Activated B cell treated with CpG ODN at 0.5 μM for 24 hours (primary cell): ENCODE data around the gene MCC. TPM values are rescaled to one million over a fixed set of nuclear protein-coding genes. Genes with fewer than 3 reads are reported as not detected.

Source experiments
- ATAC-seq: fragments of 200-7000 bp; cut with Tn5 transposase; one replicate; pipeline ENCODE4 v1.10.0; 2021; ENCODE audit warnings: low read depth, mild to moderate bottlenecking, moderate library complexity
- CTCF ChIA-PET: fragments of 350-600 bp; sonication (Branson Sonifier 250); formaldehyde crosslinking; loops from one replicate; lab custom pipeline; 2021; ENCODE audit warnings: antibody characterized with exemption; lab: Charles Lee
- POLR2A ChIA-PET: fragments of 350-600 bp; sonication (Branson Sonifier 250); formaldehyde crosslinking; loops from one replicate; lab custom pipeline; 2021; ENCODE audit warnings: antibody characterized with exemption; lab: Charles Lee
- DNase-seq: peaks from one replicate; pipeline ENCODE4 v3.0.0; 2022
- H3K27ac Mint-ChIP-seq: one replicate; pipeline ENCODE4 v1.8.0; 2020; ENCODE audit warnings: mixed read lengths
- H3K27me3 Mint-ChIP-seq: one replicate; pipeline ENCODE4 v1.8.0; 2021; ENCODE audit warnings: mixed read lengths
- H3K36me3 Mint-ChIP-seq: one replicate; pipeline ENCODE4 v1.8.0; 2021; ENCODE audit warnings: low read depth, mixed read lengths
- H3K4me1 Mint-ChIP-seq: one replicate; pipeline ENCODE4 v1.8.0; 2021; ENCODE audit warnings: mixed read lengths
- H3K4me3 Mint-ChIP-seq: one replicate; pipeline ENCODE4 v1.8.0; 2020; ENCODE audit warnings: mild to moderate bottlenecking, mixed read lengths
- H3K9me3 Mint-ChIP-seq: one replicate; pipeline ENCODE4 v1.8.0; 2020; ENCODE audit warnings: mixed read lengths
- CTCF ChIP-seq: fragments of 200-600 bp; IDR thresholded peaks from one replicate; pipeline ENCODE4 v1.8.0; 2022; ENCODE audit warnings: antibody characterized with exemption, mild to moderate bottlenecking
- intact Hi-C: fragments of 100-400 bp; cut with micrococcal nuclease; formaldehyde crosslinking; loops from one replicate; pipeline ENCODE4 v1.15.1; 2024
- total RNA-seq: library from RNA; stranded (reverse); gene quantifications from 2 replicates; pipeline ENCODE4 v1.2.3, GENCODE V29; 2022

Gene MCC
- total RNA-seq, 1 donor from 2014 or later = 0.22 TPM

- ChIA-PET POLR2A (interaction anchor here (1.3 kb wide), 1 partner anchor 10 kb away, joined by 7 read pairs; the partner anchor contains the start of gene YTHDC2), CTCF (no interaction called here)
- DNase-seq (no peak), ATAC-seq (no peak)
- no peak for TF ChIP-seq CTCF
- intact Hi-C loops = loop anchor here (5.0 kb wide), 2 partner anchors 39 to 1366 kb away; no protein-coding TSS in a partner anchor
- Mint-ChIP-seq H3K27ac (no peak overlapping the region), H3K4me1 (peaks cover 44% of the 10 kb centered on the region), H3K4me3 (no peak overlapping the region), H3K27me3 (no peaks in the 10 kb centered on the region), H3K36me3 (peaks cover 26% of the 10 kb centered on the region), H3K9me3 (peaks cover 3% of the 10 kb centered on the region)
These were observed 34.9 kb upstream of the MCC start for GRCh38 chr5:113523168-113523567.

- DNase-seq (no peak), ATAC-seq (no peak)
- H3K9me3 Mint-ChIP-seq = peaks cover 3% of the 10 kb centered on the region
- TF ChIP-seq CTCF = no peak
- ChIA-PET CTCF (no interaction called here), POLR2A (no interaction called here)
- H3K27ac Mint-ChIP-seq = no peak overlapping the region
- H3K4me1 Mint-ChIP-seq = peaks cover 49% of the 10 kb centered on the region
- intact Hi-C loops = loop anchor here (5.0 kb wide), 2 partner anchors 41 to 1364 kb away; no protein-coding TSS in a partner anchor
- H3K27me3 Mint-ChIP-seq = no peaks in the 10 kb centered on the region
- peaks cover 32% of the 10 kb centered on the region for H3K36me3 Mint-ChIP-seq
- no peak overlapping the region for H3K4me3 Mint-ChIP-seq
These were observed 32.6 kb upstream of the MCC start for GRCh38 chr5:113520899-113521298.

- no peak overlapping the region for H3K27ac Mint-ChIP-seq
These were observed 32.2 kb upstream of the MCC start for GRCh38 chr5:113520429-113520828.

GRCh38 chr5:113519412-113519811 is 31.2 kb upstream of the MCC start:
- Mint-ChIP-seq H3K9me3 (peaks cover 3% of the 10 kb centered on the region), H3K4me1 (peaks cover 50% of the 10 kb centered on the region), H3K27ac (no peak overlapping the region), H3K36me3 (peaks cover 36% of the 10 kb centered on the region), H3K4me3 (no peak overlapping the region), H3K27me3 (no peaks in the 10 kb centered on the region)
- DNase-seq (no peak), ATAC-seq (no peak)
- intact Hi-C loops = loop anchor here (10.0 kb wide), 1 partner anchor 995 kb away; no protein-coding TSS in a partner anchor
- POLR2A ChIA-PET = no interaction called here
- CTCF ChIA-PET = no interaction called here
- no peak for TF ChIP-seq CTCF

More at GRCh38 chr5:113520429-113520828, 32.2 kb upstream of the MCC start:
- Mint-ChIP-seq H3K4me3 (no peak overlapping the region), H3K4me1 (peaks cover 52% of the 10 kb centered on the region), H3K9me3 (peaks cover 3% of the 10 kb centered on the region), H3K27me3 (no peaks in the 10 kb centered on the region), H3K36me3 (peaks cover 37% of the 10 kb centered on the region)
- no peak for TF ChIP-seq CTCF
- POLR2A ChIA-PET = no interaction called here
- CTCF ChIA-PET = no interaction called here
- intact Hi-C loops = loop anchor here (5.0 kb wide), 2 partner anchors 42 to 1363 kb away; no protein-coding TSS in a partner anchor
- ATAC-seq = no peak
- DNase-seq = no peak

GRCh38 chr5:113518884-113519283 is 30.6 kb upstream of the MCC start:
- no peak for DNase-seq
- peaks cover 39% of the 10 kb centered on the region for H3K36me3 Mint-ChIP-seq
- ChIA-PET POLR2A (no interaction called here), CTCF (no interaction called here)
- peaks cover 3% of the 10 kb centered on the region for H3K9me3 Mint-ChIP-seq
- no peak for TF ChIP-seq CTCF
- H3K27ac Mint-ChIP-seq = no peak overlapping the region
- intact Hi-C loops = loop anchor here (10.0 kb wide), 1 partner anchor 994 kb away; no protein-coding TSS in a partner anchor
- H3K27me3 Mint-ChIP-seq = no peaks in the 10 kb centered on the region
- peaks cover 48% of the 10 kb centered on the region for H3K4me1 Mint-ChIP-seq
- H3K4me3 Mint-ChIP-seq = no peak overlapping the region
- no peak for ATAC-seq
